HepG2 (cell line): ENCODE results near the gene ACSS1.

Experiments used
- CBX2 ChIP-seq, 2 experiments: fragments of 200-600 bp in 1 of 2; sonication (generic); formaldehyde crosslinking in 1 of 2; IDR thresholded peaks; 2 replicates each; pipeline versions ENCODE4 v1.7.0 to v1.8.1; 2018 to 2022; ENCODE audit warnings: low read depth in 2 of 2, low read length in 1 of 2, mild to moderate bottlenecking in 1 of 2, missing genetic modification reagents in 1 of 2
- CEBPZ ChIP-seq: IDR thresholded peaks from 2 replicates; pipeline ENCODE4 v1.6.1; 2012; ENCODE audit warnings: low read length, improper control_type of control experiment
- CTCF ChIP-seq: sonication (generic); formaldehyde crosslinking; IDR thresholded peaks from 2 replicates; pipeline ENCODE4 v1.5.0; 2020; ENCODE audit warnings: mild to moderate bottlenecking, missing genetic modification reagents, moderate library complexity
- EP300 ChIP-seq, 3 experiments: sonication (generic) in 1 of 3; formaldehyde crosslinking in 1 of 3; IDR thresholded peaks; 2 replicates each; pipeline versions ENCODE4 v1.5.1 to v1.6.1; 2011 to 2020; ENCODE audit warnings: low read depth in 2 of 3, low read length in 2 of 3, borderline replicate concordance in 1 of 3, improper control_type of control experiment in 1 of 3, mild to moderate bottlenecking in 1 of 3, missing genetic modification reagents in 1 of 3, moderate library complexity in 1 of 3
- NR2F6 ChIP-seq, 2 experiments: IDR thresholded peaks; 2 replicates each; pipeline ENCODE4 v1.6.1; 2016; ENCODE audit warnings: antibody characterized with exemption in 1 of 2, mild to moderate bottlenecking in 1 of 2
- POLR2AphosphoS5 ChIP-seq: IDR thresholded peaks from 2 replicates; pipeline ENCODE4 v1.6.1; 2012; ENCODE audit warnings: low read depth, low read length
- USF2 ChIP-seq, 2 experiments: sonication (generic) in 1 of 2; formaldehyde crosslinking in 1 of 2; IDR thresholded peaks; 2 replicates each; pipeline versions ENCODE4 v1.5.1 to v1.6.1; 2011 to 2020; ENCODE audit warnings: borderline replicate concordance in 1 of 2, low read depth in 1 of 2, low read length in 1 of 2, mild to moderate bottlenecking in 1 of 2, missing genetic modification reagents in 1 of 2, moderate library complexity in 1 of 2
- ZNF609 ChIP-seq: sonication (generic); formaldehyde crosslinking; IDR thresholded peaks from 2 replicates; pipeline ENCODE4 v1.4.0; 2020; ENCODE audit warnings: mild to moderate bottlenecking, missing genetic modification reagents, borderline replicate concordance
- ZSCAN29 ChIP-seq: sonication (generic); formaldehyde crosslinking; conservative IDR thresholded peaks from 2 replicates; pipeline ENCODE4 v1.4.0; 2020; ENCODE audit warnings: mild to moderate bottlenecking, missing genetic modification reagents

- TF ChIP-seq ZSCAN29 (CRISPR knock-in tag), result no peak
- no peak for TF ChIP-seq POLR2AphosphoS5
- TF ChIP-seq CBX2 (IDR thresholded peaks at IDR 0.05; ENCODE audit: low read depth, low read length), result no peak
- TF ChIP-seq CBX2 (CRISPR knock-in tag; IDR thresholded peaks at IDR 0.05; ENCODE audit: low read depth), result no peak
- no peak for TF ChIP-seq EP300 (IDR thresholded peaks at IDR 0.05; ENCODE audit: low read depth in 2 of 2, low read length in 2 of 2)
- no peak for TF ChIP-seq EP300 (CRISPR knock-in tag; IDR thresholded peaks at IDR 0.05; ENCODE audit: borderline replicate concordance)
- no peak for TF ChIP-seq ZNF609 (CRISPR knock-in tag)
- no peak for TF ChIP-seq USF2 (IDR thresholded peaks at IDR 0.05; ENCODE audit: low read depth, low read length)
- no peak for TF ChIP-seq USF2 (CRISPR knock-in tag; IDR thresholded peaks at IDR 0.05; ENCODE audit: borderline replicate concordance)
- no peak for TF ChIP-seq CTCF
- no peak for TF ChIP-seq NR2F6 (IDR thresholded peaks at IDR 0.05)
- no peak for TF ChIP-seq NR2F6 (CRISPR knock-in tag; IDR thresholded peaks at IDR 0.05)
- no peak for TF ChIP-seq CEBPZ
Measured at GRCh38 chr20:25090492-25091429, 32.8 kb upstream of the ACSS1 start.
